NCI-H2107 treated with DMSO at 0.1 percent for 48 hours (cell line): ENCODE measurements around the gene C1orf167.
A peak's percentile ranks its signal among the peaks of the same experiment; 100 is the strongest.

ENCODE experiments used
- DNase-seq: peaks from one replicate; lab custom pipeline; 2025; ENCODE audit not compliant: unreplicated experiment; lab: John Stamatoyannopoulos, UW

C1orf167 gene

GRCh38 chr1:11735854-11736745, 25.9 kb upstream of the C1orf167 start, which contains the start of gene AGTRAP:
Gene AGTRAP, plus strand, starts transcription at chr1:11736136. Its CDS starts 73 bp downstream, at chr1:11736209.
- peak; percentile 47 for DNase-seq

GRCh38 chr1:11736746-11737639, 25.0 kb upstream of the C1orf167 start:
- DNase-seq = no peak

GRCh38 chr1:11738096-11738495, 23.9 kb upstream of the C1orf167 start:
- no peak for DNase-seq

- DNase-seq = no peak
Measured at GRCh38 chr1:11738783-11739182, 23.2 kb upstream of the C1orf167 start.

GRCh38 chr1:11740258-11741192, 21.5 kb upstream of the C1orf167 start:
- DNase-seq = no peak

- DNase-seq = no peak
Measured at GRCh38 chr1:11741482-11741881, 20.5 kb upstream of the C1orf167 start.

GRCh38 chr1:11741919-11742558, 20.0 kb upstream of the C1orf167 start:
- DNase-seq = no peak

- no peak for DNase-seq
Measured at GRCh38 chr1:11744287-11744686, 17.7 kb upstream of the C1orf167 start.

- DNase-seq = no peak
Measured at GRCh38 chr1:11746092-11746491, 15.9 kb upstream of the C1orf167 start.

- no peak for DNase-seq
Measured at GRCh38 chr1:11746795-11747487, 15.1 kb upstream of the C1orf167 start.

- DNase-seq = no peak
Measured at GRCh38 chr1:11748294-11749202, 13.4 kb upstream of the C1orf167 start.

GRCh38 chr1:11749203-11749689, 12.7 kb upstream of the C1orf167 start:
- peak; percentile 29 for DNase-seq

- DNase-seq = no peak
Measured at GRCh38 chr1:11749996-11750395, 12.0 kb upstream of the C1orf167 start.

- no peak for DNase-seq
Measured at GRCh38 chr1:11751087-11751486, 10.9 kb upstream of the C1orf167 start.

GRCh38 chr1:11752359-11753088, 9.5 kb upstream of the C1orf167 start:
- no peak for DNase-seq

GRCh38 chr1:11753555-11754208, 8.3 kb upstream of the C1orf167 start:
- no peak for DNase-seq

GRCh38 chr1:11757047-11757446, 4.9 kb upstream of the C1orf167 start:
- DNase-seq = no peak
